GM21723 (cell line): ENCODE results near the gene SPATA33.

Experiments used
- ATAC-seq: cut with Tn5 transposase; IDR thresholded peaks from one replicate; pipeline ENCODE4 v1.9.1; 2021; ENCODE audit warnings: mild to moderate bottlenecking, moderate library complexity; ENCODE audit not compliant: unreplicated experiment

SPATA33 gene

DNA sequence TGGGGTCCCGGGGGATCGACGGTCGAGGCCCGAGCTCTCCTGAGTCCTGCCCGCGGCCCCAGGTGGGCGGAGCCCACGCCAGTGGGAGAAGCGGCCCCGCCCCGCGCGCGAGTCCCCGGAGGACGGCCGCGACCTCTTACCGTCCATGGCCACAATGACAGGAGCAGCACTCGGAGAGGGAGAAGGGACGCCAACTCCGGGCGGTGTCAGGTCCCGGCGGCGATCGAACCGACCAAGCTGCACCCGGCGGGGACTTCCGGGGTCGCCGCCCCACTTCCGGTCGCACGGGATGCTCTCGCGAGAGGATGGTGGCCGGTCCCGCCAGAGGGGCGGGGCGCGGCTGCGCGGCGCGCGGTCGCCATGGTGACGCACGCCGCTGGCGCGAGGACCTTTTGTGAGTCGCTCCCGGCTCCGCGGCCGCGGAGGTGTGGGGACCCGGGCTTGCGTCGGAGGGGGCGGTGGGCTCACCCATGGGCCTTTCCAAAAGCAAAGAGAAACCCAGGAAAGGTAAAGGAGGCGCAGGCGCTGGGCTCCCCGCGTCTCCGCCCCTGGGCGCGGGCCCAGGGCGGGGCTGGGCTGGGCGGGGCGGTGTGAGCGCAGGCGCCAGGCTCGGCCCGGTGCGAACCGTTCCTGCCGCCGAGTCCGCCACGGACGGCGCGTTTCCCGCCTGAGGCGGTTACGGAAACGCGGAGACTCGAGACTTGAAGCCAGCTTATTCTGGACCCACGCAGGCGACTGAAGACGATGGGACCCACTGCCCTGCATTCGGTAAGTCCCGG, at the start of gene SPATA33, which contains the start of gene CHMP1A:
Gene SPATA33, plus strand, starts transcription at position 395 of the 779 bp plus-strand sequence. Its CDS starts 76 bp downstream, at position 471.
Gene CHMP1A, minus strand, starts transcription at position 267 of the 779 bp plus-strand sequence. Its CDS starts 120 bp downstream, at position 147.
- ATAC-seq: peak; percentile 90

- no peak for ATAC-seq
Measured at GRCh38 chr16:89607937-89608740, 49.5 kb upstream of the SPATA33 start.

- no peak for ATAC-seq
Measured at GRCh38 chr16:89610108-89610453, 47.6 kb upstream of the SPATA33 start.

DNA sequence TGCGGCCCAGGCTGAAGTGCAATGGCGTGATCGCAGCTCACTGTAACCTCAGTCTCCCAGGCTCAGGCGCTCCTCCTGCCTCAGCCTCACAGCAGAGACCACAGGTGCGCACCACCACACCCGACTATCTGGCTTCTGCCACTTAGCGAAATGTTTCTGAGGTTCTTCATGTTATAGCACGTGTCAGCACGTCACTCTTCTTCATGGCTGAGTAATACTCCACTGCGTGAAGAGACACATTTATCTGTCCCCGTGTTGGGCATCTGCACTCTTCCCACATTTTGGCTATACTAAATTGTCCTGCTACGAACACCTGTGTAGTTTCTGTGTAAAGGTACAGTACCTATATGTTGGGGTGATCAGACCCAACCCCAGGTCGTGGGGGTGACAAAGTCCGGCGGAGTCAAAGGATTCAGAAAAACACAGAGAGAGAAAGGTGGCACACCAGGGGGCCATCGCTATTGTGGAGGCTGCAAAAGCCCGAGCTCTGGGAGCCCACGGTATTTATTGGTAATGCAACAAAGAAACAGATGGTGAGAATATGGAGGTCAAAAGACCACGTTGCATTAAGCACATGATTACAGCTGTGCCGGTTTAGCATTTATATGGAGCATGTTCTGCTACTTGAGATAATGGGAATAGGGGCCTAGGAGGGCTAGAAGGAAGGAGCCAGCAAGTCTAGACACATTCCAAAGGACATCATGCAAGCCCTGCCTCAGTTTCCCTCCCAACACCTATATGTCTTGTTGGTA, 45.0 kb upstream of the SPATA33 start:
- ATAC-seq: no peak

DNA sequence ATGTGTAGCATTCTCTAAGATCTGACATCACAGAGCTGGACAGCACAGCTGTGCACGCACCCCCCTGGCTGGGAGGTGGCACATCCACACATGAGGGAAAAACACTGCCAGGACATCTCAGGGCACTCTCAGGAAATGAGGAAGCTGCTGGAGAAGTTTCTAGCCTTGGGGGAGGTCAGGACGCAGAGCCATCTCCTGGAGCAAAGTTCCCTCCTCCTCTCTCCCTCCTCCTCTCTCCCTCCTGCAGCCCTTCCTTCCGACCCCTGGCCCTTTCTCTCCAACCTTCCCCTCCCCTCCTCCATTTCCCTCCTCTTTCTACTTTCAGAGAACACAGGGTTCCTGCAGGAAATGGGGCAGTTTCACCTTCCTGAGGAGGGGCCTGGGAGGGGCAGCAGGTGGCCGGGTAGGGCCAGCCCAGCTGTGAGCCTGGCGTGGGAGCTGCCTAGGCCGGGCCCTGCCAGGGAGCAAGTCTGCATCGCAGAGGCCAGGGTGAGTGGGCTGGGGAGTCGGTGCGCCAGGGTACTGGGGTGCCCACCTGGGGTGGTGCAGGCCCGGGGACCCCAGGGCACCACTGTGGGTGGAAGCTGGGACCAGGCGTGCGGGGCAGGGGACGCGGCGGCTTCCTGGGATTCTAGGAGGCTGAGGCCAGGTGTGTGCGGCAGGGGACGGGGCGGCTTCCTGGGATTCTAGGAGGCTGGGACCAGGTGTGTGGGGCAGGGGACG, 44.2 kb upstream of the SPATA33 start, which contains the start of gene DPEP1:
Gene DPEP1, plus strand, starts transcription at position 412 of the 723 bp plus-strand sequence. CDS start 16,769 bp downstream, outside the sequence.
- ATAC-seq: no peak

DNA sequence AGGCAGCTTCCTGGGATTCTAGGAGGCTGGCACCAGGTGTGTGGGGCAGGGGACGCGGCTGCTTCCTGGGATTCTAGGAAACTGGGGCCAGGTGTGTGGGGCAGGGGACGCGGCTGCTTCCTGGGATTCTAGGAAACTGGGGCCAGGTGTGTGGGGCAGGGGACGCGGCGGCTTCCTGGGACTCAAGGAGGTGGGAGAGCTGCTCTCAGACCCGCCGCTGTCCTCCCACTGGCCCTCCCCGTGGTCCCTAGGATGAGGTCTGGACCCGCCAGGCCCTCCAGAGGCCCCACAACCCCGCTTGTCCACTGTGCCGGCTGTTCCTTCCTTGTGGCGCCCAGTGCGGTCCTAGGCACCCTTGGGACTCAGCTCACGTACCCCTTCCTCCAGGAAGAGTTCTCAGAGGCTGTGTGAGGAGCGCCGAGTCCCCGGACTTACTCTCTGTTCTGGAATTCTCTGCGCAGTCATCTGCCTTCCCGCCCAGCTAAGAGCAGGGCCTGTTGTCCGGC, 43.6 kb upstream of the SPATA33 start:
- no peak for ATAC-seq

- no peak for ATAC-seq
Measured at GRCh38 chr16:89615176-89615575, 42.5 kb upstream of the SPATA33 start.

DNA sequence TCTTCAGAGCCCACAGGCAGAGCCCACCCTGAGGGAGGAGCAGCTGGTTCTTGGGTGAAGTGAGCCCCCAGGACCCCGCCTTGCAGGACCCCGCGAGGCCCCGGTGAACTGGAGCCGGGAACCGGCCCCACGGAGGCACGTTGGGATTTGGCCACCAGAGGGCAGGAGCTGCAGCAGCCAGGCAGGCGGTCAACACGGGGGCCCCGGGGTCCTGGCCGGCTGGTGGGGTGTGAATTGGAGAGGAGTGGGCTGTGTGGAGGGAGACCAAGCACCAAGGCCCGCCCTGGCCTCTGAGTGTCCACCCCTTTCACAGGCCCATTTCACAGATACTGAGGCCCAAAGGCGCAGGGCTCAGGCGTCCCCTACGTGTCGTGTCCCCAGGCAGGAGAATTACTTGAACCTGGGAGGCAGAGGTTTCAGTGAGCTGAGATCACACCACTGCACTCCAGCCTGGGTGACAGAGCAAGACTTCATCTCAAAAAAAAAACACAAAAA, 42.0 kb upstream of the SPATA33 start:
- no peak for ATAC-seq

GRCh38 chr16:89616623-89617022, 41.0 kb upstream of the SPATA33 start:
- no peak for ATAC-seq

DNA sequence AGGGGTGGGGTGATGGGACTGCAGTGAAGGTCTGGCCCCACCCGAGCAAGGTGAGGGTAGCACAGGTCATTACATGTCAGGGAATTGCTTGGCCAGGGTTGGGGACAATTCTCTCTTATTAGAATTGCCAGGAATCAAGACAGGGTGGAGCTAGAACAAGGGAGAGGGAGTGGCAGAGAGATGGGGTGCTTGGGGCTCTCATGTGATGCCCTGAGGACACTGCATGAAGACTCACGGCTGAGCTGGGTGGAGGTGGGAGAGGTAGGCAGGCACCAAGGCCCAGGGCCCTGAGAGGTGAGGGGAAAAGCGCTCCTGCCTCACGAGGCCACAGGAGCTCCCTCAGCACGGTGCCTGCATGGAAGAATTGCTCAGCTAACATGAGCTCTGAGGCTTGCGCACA, 40.6 kb upstream of the SPATA33 start:
- no peak for ATAC-seq

- ATAC-seq: no peak
Measured at GRCh38 chr16:89618109-89618998, 39.3 kb upstream of the SPATA33 start.

- no peak for ATAC-seq
Measured at GRCh38 chr16:89619840-89620239, 37.8 kb upstream of the SPATA33 start.

- no peak for ATAC-seq
Measured at GRCh38 chr16:89620406-89620841, 37.2 kb upstream of the SPATA33 start.

DNA sequence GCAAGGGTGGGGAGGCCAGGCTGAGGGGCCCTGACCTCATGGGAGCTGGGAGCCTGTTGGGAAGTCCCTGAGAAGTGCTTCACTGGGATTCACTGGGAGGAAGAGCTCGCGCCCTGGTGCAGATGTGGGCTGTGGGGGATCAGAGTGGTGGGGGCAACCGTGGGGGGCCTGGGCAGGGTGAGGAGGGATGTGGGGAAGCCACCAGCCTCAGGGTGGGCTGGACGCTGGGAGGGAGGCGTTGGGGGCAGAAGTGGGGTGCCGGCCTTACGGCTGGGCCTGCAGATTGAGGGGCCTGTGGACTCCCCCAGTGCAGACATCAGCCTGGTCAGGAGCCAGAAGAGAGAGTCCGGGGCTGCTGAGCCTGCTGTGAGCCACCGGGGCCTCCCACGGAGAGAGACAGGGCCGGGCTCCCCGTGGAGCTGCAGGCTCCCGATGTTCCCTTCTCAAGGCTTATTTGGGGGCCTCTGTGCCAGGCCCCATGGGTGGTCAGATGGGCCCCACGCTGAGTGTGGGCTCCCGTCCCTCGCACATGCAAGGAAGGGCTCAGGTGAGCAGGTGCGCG, 36.4 kb upstream of the SPATA33 start:
- ATAC-seq: no peak

DNA sequence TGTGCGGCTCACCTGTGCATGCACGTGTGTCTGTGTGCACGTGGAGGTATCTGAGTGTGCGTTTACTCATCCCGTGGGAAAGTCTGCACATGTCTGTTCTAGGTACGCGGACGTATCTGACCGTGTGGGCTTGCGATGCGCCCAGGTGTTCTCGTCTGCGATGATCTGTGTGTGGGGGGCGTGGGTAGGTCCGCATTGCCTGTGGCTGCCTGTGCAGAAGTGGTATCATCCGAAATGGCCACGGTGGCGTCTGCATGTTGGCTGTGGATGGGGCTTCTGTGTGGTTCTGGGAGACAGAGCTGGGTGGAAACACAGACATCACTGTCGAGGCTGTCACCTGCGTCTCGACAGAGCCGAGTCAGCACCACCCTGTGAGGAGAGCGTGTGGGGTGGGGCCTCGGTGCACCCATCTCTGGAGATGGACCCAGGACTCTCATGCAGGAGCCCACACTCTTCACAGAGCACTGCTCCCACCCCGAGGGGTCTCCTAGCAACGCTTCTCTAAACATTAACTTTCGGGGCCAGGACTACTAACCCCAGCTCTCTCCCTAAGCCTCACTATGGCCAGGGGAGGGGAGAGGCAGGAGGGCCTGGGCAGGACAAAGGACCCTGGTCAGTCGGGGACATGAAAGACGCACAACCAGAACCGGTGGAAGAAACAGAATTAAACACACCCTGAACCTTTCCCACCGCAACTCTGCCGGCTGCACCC, 35.8 kb upstream of the SPATA33 start:
- ATAC-seq: no peak

GRCh38 chr16:89623511-89624261, 34.0 kb upstream of the SPATA33 start:
- ATAC-seq: no peak
